Measurements from ENCODE around the gene MUCL3.
A peak's percentile ranks its signal among the peaks of the same experiment; 100 is the strongest.
"Not testable (repeated sequence)": the region's sequence is repeated elsewhere in the genome, so short reads cannot be mapped to it uniquely, and the experiment has no call there.

The MUCL3 gene

DNA sequence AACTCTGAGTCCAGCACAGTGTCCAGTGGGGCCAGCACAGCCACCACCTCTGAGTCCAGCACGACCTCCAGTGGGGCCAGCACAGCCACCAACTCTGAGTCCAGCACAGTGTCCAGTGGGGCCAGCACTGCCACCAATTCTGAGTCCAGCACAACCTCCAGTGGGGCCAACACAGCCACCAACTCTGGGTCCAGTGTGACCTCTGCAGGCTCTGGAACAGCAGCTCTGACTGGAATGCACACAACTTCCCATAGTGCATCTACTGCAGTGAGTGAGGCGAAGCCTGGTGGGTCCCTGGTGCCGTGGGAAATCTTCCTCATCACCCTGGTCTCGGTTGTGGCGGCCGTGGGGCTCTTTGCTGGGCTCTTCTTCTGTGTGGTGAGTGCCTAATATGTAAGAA is 46.5 kb downstream of the MUCL3 start:
- DNase-seq = no peak

DNA sequence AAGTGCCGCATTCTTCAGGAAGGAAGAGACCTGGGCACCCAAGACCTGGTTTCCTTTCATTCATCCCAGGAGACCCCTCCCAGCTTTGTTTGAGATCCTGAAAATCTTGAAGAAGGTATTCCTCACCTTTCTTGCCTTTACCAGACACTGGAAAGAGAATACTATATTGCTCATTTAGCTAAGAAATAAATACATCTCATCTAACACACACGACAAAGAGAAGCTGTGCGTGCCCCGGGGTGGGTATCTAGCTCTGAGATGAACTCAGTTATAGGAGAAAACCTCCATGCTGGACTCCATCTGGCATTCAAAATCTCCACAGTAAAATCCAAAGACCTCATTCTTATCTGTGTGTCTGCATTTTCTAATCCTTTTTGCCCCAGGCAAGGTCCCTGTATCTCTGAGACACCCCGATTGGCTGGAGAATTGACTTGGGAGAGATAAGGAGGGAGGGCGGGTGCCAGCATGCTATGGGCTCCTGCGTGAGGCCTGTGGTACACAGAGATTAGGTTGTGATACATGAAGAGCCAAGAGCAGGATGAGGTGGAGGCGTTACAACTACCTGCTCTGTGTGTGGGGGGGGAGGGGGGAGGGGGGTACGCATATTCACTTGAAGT is 47.5 kb downstream of the MUCL3 start:
- DNase-seq = no peak

DNA sequence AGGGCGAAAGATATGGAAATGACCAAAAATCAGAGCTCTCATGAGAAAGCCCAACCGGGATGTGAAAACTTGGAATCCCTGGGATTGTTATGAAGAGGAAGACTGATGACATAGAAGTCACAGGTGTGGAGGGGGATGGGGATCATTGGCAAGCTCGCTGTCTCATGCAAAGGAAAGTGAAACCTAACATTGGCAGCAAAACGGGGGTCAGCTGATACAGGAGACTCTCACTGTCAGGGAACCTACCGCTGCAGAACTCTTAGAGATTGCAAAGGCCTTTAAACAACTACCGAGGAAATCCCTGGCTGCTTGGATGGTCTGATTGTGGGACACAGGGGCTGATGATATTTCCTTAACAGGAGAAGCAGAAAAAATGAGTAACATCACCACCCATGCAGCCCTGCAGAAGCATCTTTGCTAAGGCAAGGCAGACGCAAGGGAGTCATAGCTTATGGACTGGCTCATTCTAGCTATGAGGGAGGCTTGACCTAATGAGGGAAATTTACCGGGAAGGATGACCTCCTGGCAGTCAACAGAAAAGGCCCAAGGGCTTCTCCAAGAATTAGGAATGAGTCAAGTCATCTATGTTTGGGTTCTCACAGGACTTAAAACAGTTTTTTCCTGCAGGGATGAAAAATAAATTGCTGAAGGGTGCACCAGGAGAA is 49.8 kb downstream of the MUCL3 start:
- peak in 2 of 5 donors; percentile 7 to 35 for DNase-seq

DNA sequence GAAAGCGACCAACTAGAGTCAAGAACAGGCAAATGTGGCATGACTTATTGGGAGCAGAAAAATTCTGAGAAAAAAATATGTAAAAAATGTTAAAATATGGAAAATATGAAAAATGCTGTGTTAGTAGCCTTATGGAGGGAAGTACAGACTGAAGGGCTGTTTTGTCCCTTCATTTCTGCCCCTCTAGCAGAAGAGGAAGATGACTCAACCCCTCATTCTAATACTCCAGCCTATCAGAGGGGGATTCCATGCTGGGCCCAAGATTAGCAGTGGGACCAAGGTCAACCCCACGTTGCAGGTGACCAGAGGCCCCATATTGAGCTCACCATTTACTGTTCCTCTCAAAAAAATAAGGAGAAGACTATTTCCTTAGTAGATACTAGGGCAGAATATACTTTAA is 51.1 kb downstream of the MUCL3 start:
- no peak for DNase-seq

DNA sequence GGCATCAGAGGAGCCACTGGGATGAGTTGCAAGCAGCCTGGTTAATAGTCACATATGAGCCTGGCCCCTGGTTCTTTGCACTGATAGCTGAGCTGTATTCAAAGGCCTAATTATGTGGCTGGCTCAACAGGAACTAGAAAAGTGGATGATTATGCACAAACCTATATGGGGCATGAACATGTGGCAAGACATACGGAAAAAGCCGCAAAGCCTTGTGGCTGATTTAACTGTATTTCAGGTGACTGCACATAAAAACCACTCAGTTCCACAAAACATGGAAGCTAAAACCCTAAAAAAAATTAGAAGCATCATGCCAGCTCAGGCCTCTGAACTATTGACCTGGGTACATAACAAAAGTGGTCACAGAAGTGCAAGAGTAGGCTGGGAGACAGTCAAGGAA is 56.5 kb downstream of the MUCL3 start:
- no peak for DNase-seq

DNA sequence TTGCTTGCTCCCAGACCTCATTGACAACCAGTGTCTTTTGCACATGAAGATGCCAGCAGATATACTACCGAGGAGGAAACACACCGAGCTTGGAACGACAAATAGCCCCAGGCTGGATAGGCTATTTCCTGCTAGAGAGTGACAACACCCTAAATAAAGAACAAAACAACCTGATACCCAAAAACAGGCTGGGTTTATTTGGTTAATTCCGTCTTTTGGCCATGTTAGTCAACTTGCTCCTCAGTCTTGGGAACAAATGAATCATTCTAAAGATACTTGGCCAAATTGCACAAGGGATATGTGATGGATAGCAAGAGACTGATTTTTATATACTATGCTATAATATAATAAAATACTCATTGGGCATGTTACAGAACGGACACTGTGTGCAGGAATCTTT is 58.0 kb downstream of the MUCL3 start:
- DNase-seq = no peak

DNA sequence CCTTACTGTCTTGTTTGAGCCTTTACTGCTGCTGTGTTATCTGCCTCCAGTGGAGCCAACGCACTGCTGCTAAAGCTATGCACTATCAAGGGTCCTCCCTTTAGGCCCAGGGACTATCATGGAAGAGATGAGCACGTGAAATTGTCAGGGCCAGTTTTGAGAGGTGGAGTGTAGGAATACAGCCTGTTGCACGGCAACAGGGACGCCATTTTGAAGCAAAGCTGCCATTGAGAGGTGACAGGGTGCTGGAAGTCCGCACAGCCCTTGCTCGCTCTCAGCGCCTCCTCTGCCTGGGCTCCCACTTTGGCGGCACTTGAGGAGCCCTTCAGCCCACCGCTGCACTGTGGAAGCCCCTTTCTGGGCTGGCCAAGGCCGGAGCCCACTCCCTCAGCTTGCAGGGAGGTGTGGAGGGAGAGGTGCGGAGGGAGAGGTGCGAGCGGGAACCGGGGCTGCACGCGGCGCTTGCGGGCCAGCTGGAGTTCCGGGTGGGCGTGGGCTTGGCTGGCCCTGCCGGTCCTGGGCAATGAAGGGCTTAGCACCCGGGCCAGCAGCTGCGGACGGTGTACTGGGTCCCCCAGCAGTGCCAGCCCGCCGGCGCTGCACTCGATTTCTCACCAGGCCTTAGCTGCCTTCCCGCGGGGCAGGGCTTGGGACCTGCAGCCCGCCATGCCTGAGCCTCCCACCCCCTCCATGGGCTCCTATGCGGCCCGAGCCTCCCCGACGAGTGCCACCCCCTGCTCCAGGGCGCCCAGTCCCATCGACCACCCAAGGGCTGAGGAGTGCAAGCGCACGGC is 59.5 kb downstream of the MUCL3 start:
- DNase-seq = not testable (repeated sequence)

DNA sequence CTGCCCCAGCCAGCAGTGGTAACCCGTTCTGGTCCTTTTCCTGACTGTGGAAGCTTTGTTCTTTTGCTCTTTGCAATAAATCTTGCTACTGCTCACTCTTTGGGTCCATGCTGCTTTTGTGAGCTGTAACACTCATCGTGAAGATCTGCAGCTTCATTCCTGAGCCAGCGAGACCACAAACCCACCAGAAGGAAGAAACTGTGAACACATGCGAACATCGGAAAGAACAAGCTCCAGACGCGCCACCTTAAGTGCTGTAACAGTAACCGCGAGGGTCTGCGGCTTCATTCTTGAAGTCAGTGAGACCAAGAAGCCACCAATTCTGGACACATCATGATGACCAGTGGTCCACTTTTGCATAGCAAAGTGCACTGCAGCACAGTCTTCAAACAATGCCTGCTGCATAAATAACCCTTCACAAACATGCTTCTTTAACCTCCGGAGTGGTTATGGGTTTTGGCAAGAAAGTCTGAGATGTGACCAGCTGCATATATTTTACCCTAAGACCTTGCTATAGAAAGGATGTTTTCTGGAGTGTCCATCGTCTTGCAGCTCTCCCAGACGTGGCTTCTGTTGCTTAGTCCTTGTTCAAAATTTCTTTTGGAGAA is 60.6 kb downstream of the MUCL3 start:
- no peak for DNase-seq

DNA sequence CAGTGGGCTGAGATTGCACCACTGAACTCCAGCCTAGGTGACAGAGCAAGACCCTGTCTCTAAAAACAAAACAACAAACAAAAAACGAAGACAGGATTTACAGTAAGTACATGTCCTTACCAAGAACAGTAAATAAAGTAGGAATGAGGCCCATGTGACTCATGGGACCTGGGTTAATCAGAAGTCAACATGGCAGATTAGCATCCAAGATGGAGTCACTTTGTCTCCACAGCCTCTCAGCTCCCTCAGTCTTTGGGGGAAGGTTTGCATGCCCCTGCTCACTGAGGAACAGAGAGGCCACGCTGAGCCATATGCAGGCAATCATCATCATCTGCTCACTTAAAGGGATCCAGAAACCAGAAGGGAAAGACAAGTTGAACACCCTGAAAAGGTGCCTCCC is 61.7 kb downstream of the MUCL3 start:
- DNase-seq = no peak
